HCT116 (cell line): ENCODE results near the gene OR4K2.

ENCODE experiments used
- EZH2 ChIP-seq: fragments of 200-600 bp; sonication (generic); IDR thresholded peaks from 2 replicates; pipeline ENCODE4 v1.6.1; 2017; ENCODE audit warnings: antibody characterized with exemption, mixed run types
- EZH2phosphoT487 ChIP-seq: fragments of 200-600 bp; IDR thresholded peaks from 2 replicates; pipeline ENCODE4 v1.6.1; 2018; ENCODE audit warnings: antibody characterized with exemption, borderline replicate concordance
- POLR2AphosphoS5 ChIP-seq: IDR thresholded peaks from 2 replicates; pipeline ENCODE4 v1.6.1; 2011; ENCODE audit warnings: mild to moderate bottlenecking, low read depth, low read length, moderate library complexity
- TF ChIP-seq, protein P1 (sequence below), 3 experiments: fragments of 200-600 bp in 1 of 3; sonication (generic) in 1 of 3; IDR thresholded peaks in 2 of 3; conservative IDR thresholded peaks in 1 of 3; 2 replicates each; pipeline ENCODE4 v1.5.1; 2012 to 2017; ENCODE audit warnings: low read depth in 2 of 3, low read length in 2 of 3, antibody characterized with exemption in 1 of 3, borderline replicate concordance in 1 of 3, control low read depth in 1 of 3, mild to moderate bottlenecking in 1 of 3, mixed read lengths in 1 of 3, mixed run types in 1 of 3, moderate library complexity in 1 of 3; ENCODE audit not compliant: insufficient read depth in 1 of 3

DNA sequence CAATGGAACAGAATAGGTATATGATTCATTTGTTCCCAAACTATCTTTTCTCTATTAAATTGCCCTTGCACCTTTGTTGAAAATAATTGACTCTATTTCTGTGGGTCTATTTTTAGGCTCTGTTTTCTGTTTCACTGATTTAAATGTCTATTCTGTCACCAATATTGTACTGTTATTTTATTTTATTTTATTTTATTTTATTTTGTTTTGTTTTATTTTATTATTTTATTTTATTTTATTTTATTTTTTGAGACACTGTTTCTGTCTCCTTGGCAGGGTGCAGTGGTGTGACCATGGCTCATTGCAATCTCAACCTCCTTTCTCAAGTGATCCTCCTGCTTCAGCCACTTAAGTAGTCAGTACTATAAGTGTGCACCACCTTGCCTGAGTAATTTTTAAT is 36.5 kb upstream of the OR4K2 start:
- no peak for TF ChIP-seq EZH2
- TF ChIP-seq EZH2phosphoT487 = no peak
- TF ChIP-seq, protein P1, sequence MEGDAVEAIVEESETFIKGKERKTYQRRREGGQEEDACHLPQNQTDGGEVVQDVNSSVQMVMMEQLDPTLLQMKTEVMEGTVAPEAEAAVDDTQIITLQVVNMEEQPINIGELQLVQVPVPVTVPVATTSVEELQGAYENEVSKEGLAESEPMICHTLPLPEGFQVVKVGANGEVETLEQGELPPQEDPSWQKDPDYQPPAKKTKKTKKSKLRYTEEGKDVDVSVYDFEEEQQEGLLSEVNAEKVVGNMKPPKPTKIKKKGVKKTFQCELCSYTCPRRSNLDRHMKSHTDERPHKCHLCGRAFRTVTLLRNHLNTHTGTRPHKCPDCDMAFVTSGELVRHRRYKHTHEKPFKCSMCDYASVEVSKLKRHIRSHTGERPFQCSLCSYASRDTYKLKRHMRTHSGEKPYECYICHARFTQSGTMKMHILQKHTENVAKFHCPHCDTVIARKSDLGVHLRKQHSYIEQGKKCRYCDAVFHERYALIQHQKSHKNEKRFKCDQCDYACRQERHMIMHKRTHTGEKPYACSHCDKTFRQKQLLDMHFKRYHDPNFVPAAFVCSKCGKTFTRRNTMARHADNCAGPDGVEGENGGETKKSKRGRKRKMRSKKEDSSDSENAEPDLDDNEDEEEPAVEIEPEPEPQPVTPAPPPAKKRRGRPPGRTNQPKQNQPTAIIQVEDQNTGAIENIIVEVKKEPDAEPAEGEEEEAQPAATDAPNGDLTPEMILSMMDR (IDR thresholded peaks at IDR 0.05 in 2 of 3, conservative IDR thresholded peaks at IDR 0.05 in 1 of 3; ENCODE audit: borderline replicate concordance in 1 of 3, insufficient read depth in 1 of 3, low read depth in 2 of 3, low read length in 2 of 3) = no peak
- no peak for TF ChIP-seq POLR2AphosphoS5
